GM18505 (cell line): ENCODE data around the gene MNAT1.
A peak's percentile ranks its signal among the peaks of the same experiment; 100 is the strongest.
"Not testable (repeated sequence)": the region's sequence is repeated elsewhere in the genome, so short reads cannot be mapped to it uniquely, and the experiment has no call there.

Source experiments
- ATAC-seq: cut with Tn5 transposase; IDR thresholded peaks from one replicate; pipeline ENCODE4 v1.9.1; 2021; ENCODE audit not compliant: unreplicated experiment
- POLR2A ChIP-seq: IDR thresholded peaks from 4 replicates; pipeline ENCODE4 v1.6.1; 2011; ENCODE audit warnings: borderline replicate concordance; ENCODE audit not compliant: insufficient read depth, insufficient read length; ENCODE audit errors: extremely low read depth

The MNAT1 gene

DNA sequence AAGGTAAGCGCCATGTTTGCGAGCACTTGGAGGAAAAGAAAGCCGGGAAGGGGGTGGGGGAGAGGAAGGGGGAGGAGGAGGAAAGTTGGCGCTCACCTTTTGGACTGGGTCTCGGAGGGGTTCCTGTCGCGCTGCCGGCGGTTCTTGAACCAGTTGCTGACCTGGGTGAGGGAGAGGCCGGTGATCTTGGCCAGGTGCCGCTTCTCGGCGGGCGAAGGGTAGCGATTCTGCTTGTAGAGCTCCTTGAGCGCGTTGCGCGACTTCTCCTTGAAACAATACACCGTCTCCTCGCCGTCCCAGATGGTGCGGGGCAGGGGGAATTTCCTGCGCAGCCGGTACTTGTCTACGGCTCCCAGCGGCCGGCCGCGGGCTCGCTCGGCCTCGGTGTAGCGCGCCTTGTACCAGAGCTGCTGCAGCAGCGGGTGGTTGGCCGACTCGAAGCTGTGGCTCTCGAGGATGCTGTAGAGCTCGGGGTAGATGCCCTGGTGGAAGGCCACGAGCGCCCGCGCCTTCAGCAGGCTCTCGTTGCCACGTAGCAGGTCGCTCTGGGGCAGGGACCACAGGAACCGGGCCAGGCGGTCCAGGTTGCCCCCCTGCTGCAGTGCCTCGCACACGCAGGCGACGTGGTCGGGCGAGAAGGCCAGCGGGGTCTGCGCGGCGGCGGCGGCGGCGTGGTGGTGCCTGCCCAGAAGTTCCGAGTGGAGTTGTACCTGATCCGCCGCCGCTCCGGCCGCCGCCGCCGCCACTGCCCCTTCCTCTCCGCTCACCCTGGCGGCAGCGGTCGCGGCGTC, 11.2 kb upstream of the MNAT1 start:
- ATAC-seq, result peak; percentile 46
- no peak for TF ChIP-seq POLR2A

DNA sequence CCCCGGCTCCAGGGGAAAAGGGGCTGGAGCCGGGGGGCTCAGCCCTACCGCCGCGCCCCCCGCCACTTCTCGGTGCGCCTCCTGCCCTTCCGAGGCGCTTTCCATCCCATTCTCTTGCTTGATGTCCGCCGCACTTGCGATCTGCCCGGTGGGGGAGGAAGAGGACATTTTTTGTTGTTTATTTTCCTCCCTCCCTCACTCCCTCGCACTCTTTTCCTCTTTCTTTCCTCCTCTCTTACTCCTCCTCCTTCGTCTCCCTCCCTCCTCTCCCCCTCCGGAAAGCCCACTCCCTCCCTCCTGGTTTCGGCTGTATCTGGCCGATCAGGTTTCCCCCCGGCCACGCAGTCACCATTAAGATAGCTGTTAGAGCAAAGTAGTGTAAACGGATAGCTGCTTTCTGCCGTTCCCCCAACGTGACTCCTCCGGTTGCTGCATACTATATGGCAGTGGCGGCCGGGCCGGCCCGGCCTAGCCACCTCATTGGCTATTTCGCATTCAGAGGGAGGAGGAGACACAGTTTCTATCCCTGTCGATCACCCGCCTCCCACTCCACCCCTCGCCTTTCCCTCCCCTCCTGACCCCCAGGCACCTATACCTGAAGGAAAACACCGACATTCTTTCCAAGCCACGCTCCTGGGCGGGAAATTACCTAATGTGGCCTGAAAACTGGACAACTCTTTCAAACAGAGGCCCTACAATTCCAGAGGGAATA, 10.5 kb upstream of the MNAT1 start, which contains the start of gene SIX4:
Gene SIX4, minus strand, starts transcription at position 445 of the 712 bp plus-strand sequence. Its CDS starts 277 bp downstream, at position 168.
- ATAC-seq, result peak; percentile 45
- no peak for TF ChIP-seq POLR2A

DNA sequence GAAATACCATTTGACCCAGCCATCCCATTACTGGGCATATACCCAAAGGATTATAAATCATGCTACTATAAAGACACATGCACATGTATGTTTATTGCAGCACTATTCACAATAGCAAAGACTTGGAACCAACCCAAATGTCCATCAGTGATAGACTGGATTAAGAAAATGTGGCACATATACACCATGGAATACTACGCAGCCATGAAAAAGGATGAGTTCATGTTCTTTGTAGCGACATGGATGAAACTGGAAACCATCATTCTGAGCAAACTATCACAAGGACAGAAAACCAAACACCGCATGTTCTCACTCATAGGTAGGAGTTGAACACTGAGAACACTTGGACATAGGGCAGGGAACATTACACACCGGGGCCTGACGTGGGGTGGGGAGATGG, 3.3 kb upstream of the MNAT1 start:
- not testable (repeated sequence) for ATAC-seq

DNA sequence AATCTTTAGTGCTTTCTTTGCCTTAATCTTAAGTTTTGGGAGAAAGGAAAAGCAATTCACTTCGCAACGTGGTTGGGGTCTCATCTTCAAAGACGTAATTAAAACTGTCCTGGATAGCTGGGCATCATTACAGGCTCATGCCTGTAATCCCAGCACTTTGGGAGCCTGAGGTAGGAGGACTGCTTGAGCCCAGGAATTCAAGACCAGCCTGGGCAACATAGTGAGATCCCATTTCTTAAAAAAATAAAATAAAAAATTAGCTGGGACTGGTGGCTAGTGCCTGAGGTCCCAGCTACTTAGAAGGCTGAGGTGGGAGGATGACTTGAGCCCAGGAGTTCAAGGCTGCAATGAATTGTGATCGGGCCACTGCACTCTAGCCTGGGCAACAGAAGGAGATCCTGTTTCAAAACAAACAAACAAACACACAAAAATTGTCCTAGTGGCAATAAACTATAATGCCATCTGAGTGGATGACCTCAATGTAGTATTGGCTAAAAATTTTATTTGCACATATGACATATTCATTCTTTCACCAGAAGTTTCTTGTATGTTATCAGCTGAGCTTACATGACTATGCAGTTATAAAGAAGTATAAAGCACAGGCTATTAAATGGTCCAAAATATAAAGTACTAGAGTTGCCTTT, 1.6 kb upstream of the MNAT1 start:
- TF ChIP-seq POLR2A, result no peak
- no peak for ATAC-seq

DNA sequence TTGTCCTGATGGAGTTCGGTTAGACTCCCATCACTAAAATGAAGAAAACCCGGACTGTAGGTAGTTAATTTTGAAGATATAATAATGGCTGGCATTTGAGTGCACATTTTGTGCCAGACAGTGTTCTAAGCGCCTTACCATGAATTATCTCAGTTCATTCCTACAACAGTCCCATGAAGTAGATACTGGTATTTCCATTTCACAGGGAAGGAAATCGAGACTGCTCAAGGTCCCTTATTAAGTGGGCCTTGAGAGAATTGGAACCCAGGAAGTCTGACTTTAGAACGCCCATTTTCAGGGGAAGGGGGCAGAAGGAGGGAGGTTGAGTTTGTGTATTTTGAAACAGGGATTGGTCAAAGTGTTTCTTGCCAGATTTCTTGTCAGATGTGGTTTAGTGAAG, 855 bp downstream of the MNAT1 start:
- no peak for ATAC-seq

DNA sequence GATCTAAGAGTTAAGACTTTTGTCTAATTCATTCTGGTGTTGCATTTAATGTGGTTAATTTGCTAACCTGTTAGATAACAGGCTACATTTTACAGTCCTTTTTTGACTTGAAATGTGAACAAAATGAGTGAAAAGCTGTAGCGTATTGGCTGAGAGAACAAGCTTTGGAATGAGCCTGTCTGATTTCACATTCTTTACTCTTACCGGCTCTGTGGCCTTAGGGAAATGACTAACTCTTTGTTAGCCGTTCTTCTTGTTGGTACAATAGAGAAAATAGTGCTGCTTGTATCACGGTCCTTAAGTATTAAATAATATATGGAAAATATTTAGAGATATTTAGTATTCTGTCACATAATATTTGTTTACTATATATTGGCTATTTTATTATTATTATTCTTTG, 1.9 kb downstream of the MNAT1 start:
- ATAC-seq, result no peak
- no peak for TF ChIP-seq POLR2A

More for the DNA sequence above, 855 bp downstream of the MNAT1 start:
- TF ChIP-seq POLR2A, result no peak

DNA sequence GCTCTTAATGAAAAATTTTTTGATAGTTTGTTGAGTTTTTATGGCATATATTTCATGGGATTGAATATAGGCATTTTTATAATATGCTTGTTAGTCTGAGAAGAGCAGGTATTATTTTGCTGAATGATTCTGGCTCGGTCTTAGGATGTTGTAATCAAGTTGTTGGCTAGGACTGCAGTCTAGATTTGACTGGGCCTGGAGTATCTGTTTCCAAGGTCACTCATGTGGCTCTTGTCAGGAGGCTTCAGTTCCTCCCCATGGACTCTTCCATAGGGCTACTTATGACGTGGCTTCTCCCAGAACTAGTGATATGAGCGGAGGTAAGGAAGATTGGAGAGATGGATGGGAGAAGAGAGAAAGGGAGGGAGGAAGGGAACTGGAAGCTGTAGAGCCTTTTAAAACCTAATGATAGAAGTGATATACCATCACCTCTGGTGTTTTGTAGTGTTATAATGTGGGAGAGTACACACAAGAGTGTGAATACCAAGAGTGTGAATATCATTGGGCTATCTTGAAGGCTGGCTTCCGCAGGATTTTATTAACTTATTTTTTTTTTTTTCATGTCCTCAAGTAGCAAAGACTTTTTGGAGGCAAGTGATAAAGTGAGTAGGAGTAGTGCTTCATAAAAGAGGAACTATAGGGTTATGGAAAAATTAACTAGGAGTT, 4.4 kb downstream of the MNAT1 start:
- no peak for TF ChIP-seq POLR2A
- ATAC-seq, result no peak

DNA sequence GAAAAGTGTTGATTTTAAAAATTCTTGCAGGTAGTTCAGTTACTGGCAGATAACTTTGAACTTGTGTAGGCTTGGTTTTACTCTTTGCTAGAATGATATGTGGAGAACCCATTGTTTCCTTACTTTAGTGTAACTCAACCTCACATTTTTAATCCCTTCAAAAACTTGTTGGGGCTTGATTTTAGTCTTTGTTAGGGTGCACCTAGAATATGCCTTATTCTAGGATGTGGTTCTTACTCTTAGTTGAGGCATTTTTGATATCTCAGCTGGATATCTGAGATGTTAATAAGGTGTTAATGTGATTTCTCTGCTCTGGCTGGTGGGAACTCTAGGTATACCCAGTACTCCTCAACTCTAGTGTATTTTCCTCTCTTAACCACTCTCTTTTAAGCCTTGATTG, 10.0 kb downstream of the MNAT1 start:
- ATAC-seq, result no peak

DNA sequence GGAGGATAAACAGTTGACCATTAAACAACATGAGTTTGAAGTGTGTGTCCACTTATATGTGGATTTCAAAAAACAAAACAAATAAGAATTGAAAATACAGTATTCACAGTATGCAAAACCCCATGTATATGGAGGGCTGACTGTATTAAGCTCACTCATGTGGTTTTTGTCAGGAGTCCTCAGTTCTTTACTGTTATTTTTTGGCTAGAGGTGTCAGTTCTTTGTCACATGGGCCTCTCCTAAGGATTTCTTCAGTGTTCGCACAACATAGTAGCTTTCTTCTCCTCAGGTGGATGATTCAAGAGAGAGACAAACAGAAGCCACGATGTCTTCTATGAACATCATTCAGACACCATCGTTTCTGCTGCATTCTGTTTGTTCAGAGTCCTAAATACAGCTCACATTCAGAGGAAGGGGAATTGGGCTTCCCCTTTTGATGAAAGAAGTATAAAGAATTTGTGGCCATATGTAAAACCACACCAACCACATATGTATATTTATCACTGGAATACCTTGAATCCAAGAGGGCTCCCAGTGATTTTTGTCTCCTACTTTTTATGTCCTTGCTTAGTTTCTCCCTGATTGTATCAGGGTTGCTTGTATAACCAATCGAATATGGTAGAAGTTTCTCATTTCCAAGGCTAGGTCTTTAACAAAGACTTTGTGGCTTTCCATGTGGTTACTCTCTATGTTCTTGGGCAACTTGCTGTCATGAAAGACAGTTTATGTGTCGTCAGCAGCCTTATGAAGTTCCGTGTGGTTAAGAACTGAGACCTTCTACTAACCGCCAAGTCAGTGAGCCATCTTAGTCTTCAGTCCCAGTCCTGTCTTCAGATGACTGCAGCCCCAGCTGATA, 18.9 kb downstream of the MNAT1 start:
- peak; percentile 98 for ATAC-seq
- TF ChIP-seq POLR2A, result no peak

More for the DNA sequence above, 10.0 kb downstream of the MNAT1 start:
- TF ChIP-seq POLR2A, result no peak

DNA sequence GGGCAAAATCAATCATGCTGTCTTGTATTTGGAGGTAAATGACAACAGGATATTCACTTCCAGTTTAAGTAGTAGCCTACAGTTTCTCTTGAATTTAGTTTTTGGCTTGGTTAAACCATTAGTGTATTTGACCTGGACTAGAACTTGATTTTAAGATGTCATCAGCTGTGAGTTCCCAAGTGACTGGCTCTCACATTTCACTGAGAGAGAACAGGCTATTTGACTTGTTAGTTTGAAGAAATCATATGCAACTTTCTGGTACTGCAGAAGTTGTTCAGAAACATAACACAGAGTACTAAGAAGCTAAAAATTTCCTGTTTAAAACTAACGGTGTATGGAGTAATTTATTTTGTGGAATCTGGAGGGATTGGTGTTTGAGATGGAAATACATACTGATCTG, 22.3 kb downstream of the MNAT1 start:
- no peak for TF ChIP-seq POLR2A
- no peak for ATAC-seq

DNA sequence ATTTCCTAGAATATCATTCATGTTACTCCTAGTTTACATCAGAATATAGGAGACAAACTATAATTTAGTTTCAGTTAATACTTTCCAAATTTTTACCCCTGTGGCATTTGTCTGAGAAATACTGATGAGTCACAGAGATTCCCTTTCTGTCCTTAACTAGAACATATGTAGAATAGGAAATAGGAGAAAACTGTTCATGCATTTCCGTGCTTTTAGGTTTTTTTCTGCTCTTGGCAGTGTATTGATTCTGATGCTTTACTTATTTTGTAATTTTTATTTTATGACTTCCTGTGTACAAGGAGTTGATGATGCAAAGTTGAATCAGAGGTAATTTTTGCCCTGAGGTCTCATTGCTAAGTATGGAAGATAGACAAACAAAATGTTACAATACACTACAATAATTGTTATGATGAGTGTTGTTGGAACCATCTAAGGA, 23.0 kb downstream of the MNAT1 start:
- TF ChIP-seq POLR2A, result no peak
- no peak for ATAC-seq

DNA sequence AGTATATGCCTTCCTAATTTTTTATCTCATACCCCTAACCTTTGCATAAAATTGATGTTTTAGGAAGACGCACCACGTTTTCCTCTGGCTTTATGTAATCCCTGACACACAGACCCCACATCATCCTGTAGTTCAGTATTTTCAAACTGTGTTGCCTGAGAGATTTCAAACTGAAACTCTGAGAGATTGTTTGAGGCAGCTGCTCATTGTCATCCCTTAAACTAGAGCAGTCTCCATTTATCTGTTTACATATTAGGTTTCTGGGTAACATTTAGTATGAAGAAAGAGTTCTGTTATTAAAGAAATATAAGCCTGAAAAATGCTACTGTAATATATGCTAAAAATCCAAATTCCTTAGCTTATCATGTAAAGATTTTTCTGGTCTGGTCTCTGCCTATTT, 24.3 kb downstream of the MNAT1 start:
- ATAC-seq, result no peak
- TF ChIP-seq POLR2A, result no peak
